Neuronal stem cell (in vitro differentiated cells): Measurements from ENCODE around the gene TAT.

Experiments
- DNase-seq: peaks from one replicate; pipeline ENCODE4 v3.0.0-alpha.2; 2013; ENCODE audit warnings: low spot score
- H2AFZ ChIP-seq: one replicate; pipeline ENCODE4 v1.6.1; 2013; ENCODE audit warnings: mild to moderate bottlenecking, low read length, inconsistent platforms
- H2AK5ac ChIP-seq: 2 replicates; pipeline ENCODE4 v1.6.1; 2013; ENCODE audit warnings: low read depth, mild to moderate bottlenecking, inconsistent platforms, low read length, moderate library complexity, mixed read lengths
- H2BK120ac ChIP-seq: 2 replicates; pipeline ENCODE4 v1.6.1; 2013; ENCODE audit warnings: low read depth, mild to moderate bottlenecking, inconsistent platforms, low read length, moderate library complexity, mixed read lengths
- H2BK12ac ChIP-seq: one replicate; pipeline ENCODE4 v1.6.1; 2013; ENCODE audit warnings: low read length, inconsistent platforms
- H2BK15ac ChIP-seq: 2 replicates; pipeline ENCODE4 v1.6.1; 2013; ENCODE audit warnings: mild to moderate bottlenecking, low read length, inconsistent platforms, mixed read lengths
- H2BK5ac ChIP-seq: one replicate; pipeline ENCODE4 v1.6.1; 2013; ENCODE audit warnings: inconsistent platforms, mild to moderate bottlenecking, low read length, moderate library complexity
- H3K14ac ChIP-seq: one replicate; pipeline ENCODE4 v1.6.1; 2013; ENCODE audit warnings: low read length, inconsistent platforms
- H3K18ac ChIP-seq: 2 replicates; pipeline ENCODE4 v1.6.1; 2013; ENCODE audit warnings: low read length, inconsistent platforms
- H3K23ac ChIP-seq: 2 replicates; pipeline ENCODE4 v1.6.1; 2013; ENCODE audit warnings: low read depth, mild to moderate bottlenecking, mixed read lengths, low read length, inconsistent platforms; ENCODE audit not compliant: poor library complexity
- H3K27ac ChIP-seq: replicated peaks from 3 replicates; pipeline ENCODE4 v1.5.1; 2013; ENCODE audit warnings: low read length, inconsistent platforms
- H3K27me3 ChIP-seq, 3 experiments: 2 replicates each; pipeline ENCODE4 v1.6.1; 2013; ENCODE audit warnings: low read length in 3 of 3, mild to moderate bottlenecking in 2 of 3, inconsistent platforms in 1 of 3, low read depth in 1 of 3, mixed read lengths in 1 of 3, moderate library complexity in 1 of 3; ENCODE audit not compliant: control insufficient read depth in 3 of 3, insufficient read depth in 3 of 3
- H3K36me3 ChIP-seq, 2 donors: replicated peaks in 1 of 2; 2 replicates each; pipeline ENCODE4 v1.6.1; 2013; ENCODE audit warnings: low read length in 2 of 2; ENCODE audit not compliant: control insufficient read depth in 2 of 2, insufficient read depth in 2 of 2
- H3K4ac ChIP-seq: 2 replicates; pipeline ENCODE4 v1.6.1; 2013; ENCODE audit warnings: inconsistent platforms, mild to moderate bottlenecking, low read length, moderate library complexity
- H3K4me1 ChIP-seq, 2 donors: 1 replicate in 1 of 2; 2 replicates in 1 of 2; pipeline ENCODE4 v1.6.1; 2013; ENCODE audit warnings: low read length in 2 of 2, low read depth in 1 of 2; ENCODE audit not compliant: control insufficient read depth in 2 of 2, insufficient read depth in 1 of 2
- H3K4me2 ChIP-seq: one replicate; pipeline ENCODE4 v1.6.1; 2013; ENCODE audit warnings: mild to moderate bottlenecking, low read length, inconsistent platforms; ENCODE audit not compliant: insufficient read depth, poor library complexity, severe bottlenecking
- H3K4me3 ChIP-seq, 2 donors: 2 replicates each; pipeline ENCODE4 v1.5.1; 2013; ENCODE audit warnings: low read length in 2 of 2, mild to moderate bottlenecking in 2 of 2, inconsistent platforms in 1 of 2, moderate library complexity in 1 of 2
- H3K79me1 ChIP-seq: one replicate; pipeline ENCODE4 v1.6.1; 2013; ENCODE audit warnings: low read depth, mild to moderate bottlenecking, inconsistent platforms, low read length, moderate library complexity
- H3K9ac ChIP-seq: one replicate; pipeline ENCODE4 v1.6.1; 2013; ENCODE audit warnings: mild to moderate bottlenecking, low read depth, low read length, inconsistent platforms; ENCODE audit not compliant: poor library complexity
- H3K9me3 ChIP-seq, 2 donors: replicated peaks in 1 of 2; 2 replicates each; pipeline versions ENCODE3 to v1.6.1; 2013; ENCODE audit warnings: low read length in 2 of 2, mild to moderate bottlenecking in 2 of 2, inconsistent platforms in 1 of 2, low read depth in 1 of 2, mixed read lengths in 1 of 2, moderate library complexity in 1 of 2; ENCODE audit not compliant: control insufficient read depth in 2 of 2, insufficient read depth in 1 of 2
- H4K8ac ChIP-seq: one replicate; pipeline ENCODE4 v1.6.1; 2013; ENCODE audit warnings: low read depth, mild to moderate bottlenecking, inconsistent platforms, low read length, moderate library complexity
- H4K91ac ChIP-seq: one replicate; pipeline ENCODE4 v1.6.1; 2013; ENCODE audit warnings: low read length, low read depth, mild to moderate bottlenecking, inconsistent platforms; ENCODE audit not compliant: poor library complexity
- WGBS, 2 donors: extraction: QIAGEN DNeasy Blood & Tissue Kit; methylation state at CpG; one replicate each; pipeline ENCODE4 v1.1.7; 2013; ENCODE audit warnings: missing lambda C conversion rate in 2 of 2, mixed read lengths in 1 of 2; ENCODE audit not compliant: insufficient read length in 2 of 2, insufficient replicate concordance in 1 of 2; ENCODE audit errors: extremely low coverage in 2 of 2; 5-methylcytosine and 5-hydroxymethylcytosine counted together

The TAT gene

GRCh38 chr16:71573387-71574094 lies 3.4 kb downstream of the TAT start:
- Histone ChIP-seq H3K4me3 (no peak overlapping the region), H4K8ac (no peak overlapping the region), H3K4ac (no peak overlapping the region), H3K27ac (no peak overlapping the region), H3K9me3 (no peaks in the 10 kb centered on the region), H2AFZ (no peak overlapping the region), H2AK5ac (no peak overlapping the region), H2BK12ac (no peak overlapping the region), H3K4me2 (no peak overlapping the region), H2BK120ac (no peak overlapping the region), H3K4me1 (no peaks in the 10 kb centered on the region), H4K91ac (no peak overlapping the region), H3K9ac (no peak overlapping the region), H3K18ac (no peak overlapping the region), H3K79me1 (no peaks in the 10 kb centered on the region), H2BK5ac (no peak overlapping the region), H3K36me3 (no peaks in the 10 kb centered on the region), H3K27me3 (peaks cover 0 to 52% (median 0%) of the 10 kb centered on the region in 3 experiments), H3K23ac (no peak overlapping the region), H3K14ac (no peak overlapping the region), H2BK15ac (no peak overlapping the region)
- no peak for DNase-seq
- no CpG with 5 or more reads among the region's 5 CpGs for WGBS, 2 donors

GRCh38 chr16:71572497-71573116 lies 4.3 kb downstream of the TAT start:
- Histone ChIP-seq H3K14ac (no peak overlapping the region), H4K91ac (no peak overlapping the region), H2BK12ac (no peak overlapping the region), H3K9me3 (no peaks in the 10 kb centered on the region), H4K8ac (no peak overlapping the region), H3K36me3 (no peaks in the 10 kb centered on the region), H3K27me3 (peaks cover 0 to 52% (median 0%) of the 10 kb centered on the region in 3 experiments), H2BK15ac (no peak overlapping the region), H2AK5ac (no peak overlapping the region), H2BK5ac (no peak overlapping the region), H3K18ac (no peak overlapping the region), H2AFZ (no peak overlapping the region), H3K9ac (no peak overlapping the region), H3K23ac (no peak overlapping the region), H3K4me3 (no peak overlapping the region), H2BK120ac (no peak overlapping the region), H3K79me1 (no peaks in the 10 kb centered on the region), H3K4me2 (no peak overlapping the region), H3K4me1 (no peaks in the 10 kb centered on the region), H3K27ac (no peak overlapping the region), H3K4ac (no peak overlapping the region)
- no CpG with 5 or more reads among the region's 3 CpGs for WGBS, 2 donors
- no peak for DNase-seq

- H3K36me3 ChIP-seq: no peaks in the 10 kb centered on the region
- no peak overlapping the region for H3K18ac ChIP-seq
- H3K27me3 ChIP-seq: peaks cover 0 to 38% (median 0%) of the 10 kb centered on the region in 3 experiments
- H2BK12ac ChIP-seq: no peak overlapping the region
- H2BK15ac ChIP-seq: no peak overlapping the region
- no peak overlapping the region for H3K23ac ChIP-seq
- H3K4ac ChIP-seq: no peak overlapping the region
- DNase-seq: no peak
- no peak overlapping the region for H3K27ac ChIP-seq
- no peaks in the 10 kb centered on the region for H3K79me1 ChIP-seq
- no peak overlapping the region for H3K4me3 ChIP-seq
- H4K8ac ChIP-seq: no peak overlapping the region
- no peak overlapping the region for H2AK5ac ChIP-seq
- no peak overlapping the region for H2BK5ac ChIP-seq
- no peaks in the 10 kb centered on the region for H3K9me3 ChIP-seq
- no peaks in the 10 kb centered on the region for H3K4me1 ChIP-seq
- H3K9ac ChIP-seq: no peak overlapping the region
- no peak overlapping the region for H2AFZ ChIP-seq
- no peak overlapping the region for H3K14ac ChIP-seq
- no peak overlapping the region for H2BK120ac ChIP-seq
- WGBS, 2 donors: no CpG with 5 or more reads among the region's 8 CpGs
- no peak overlapping the region for H4K91ac ChIP-seq
- no peak overlapping the region for H3K4me2 ChIP-seq
Observed at GRCh38 chr16:71570144-71570543, 6.7 kb downstream of the TAT start.

GRCh38 chr16:71569621-71570020 lies 7.3 kb downstream of the TAT start:
- WGBS, 2 donors: no CpG with 5 or more reads among the region's 4 CpGs
- no peak overlapping the region for H2AK5ac ChIP-seq
- no peak overlapping the region for H3K23ac ChIP-seq
- H4K91ac ChIP-seq: no peak overlapping the region
- no peak overlapping the region for H3K4ac ChIP-seq
- H3K9me3 ChIP-seq: no peaks in the 10 kb centered on the region
- no peak overlapping the region for H3K4me3 ChIP-seq
- no peak overlapping the region for H3K18ac ChIP-seq
- no peak overlapping the region for H4K8ac ChIP-seq
- no peak overlapping the region for H2BK15ac ChIP-seq
- H2BK5ac ChIP-seq: no peak overlapping the region
- no peaks in the 10 kb centered on the region for H3K79me1 ChIP-seq
- no peak overlapping the region for H2BK12ac ChIP-seq
- H3K14ac ChIP-seq: no peak overlapping the region
- peaks cover 0 to 33% (median 0%) of the 10 kb centered on the region in 3 experiments for H3K27me3 ChIP-seq
- H3K4me2 ChIP-seq: no peak overlapping the region
- DNase-seq: no peak
- no peaks in the 10 kb centered on the region for H3K4me1 ChIP-seq
- no peak overlapping the region for H2AFZ ChIP-seq
- no peak overlapping the region for H2BK120ac ChIP-seq
- no peaks in the 10 kb centered on the region for H3K36me3 ChIP-seq
- no peak overlapping the region for H3K27ac ChIP-seq
- H3K9ac ChIP-seq: no peak overlapping the region
